ENCODE data around the gene IL3RA. TPM values are rescaled to one million over a fixed set of nuclear protein-coding genes. Genes with fewer than 3 reads are reported as not detected.
A peak's percentile ranks its signal among the peaks of the same experiment; 100 is the strongest.

IL3RA gene
- total RNA-seq, 1 experiment from 2014 or later, result not detected

GRCh38 chrX:1368385-1368698 lies 31.8 kb downstream of the IL3RA start:
- H3K36me3 Mint-ChIP-seq (ENCODE audit: insufficient read depth, unreplicated experiment), result peaks cover 6% of the 10 kb centered on the region
- DNase-seq, result no peak
- TF ChIP-seq CTCF (IDR thresholded peaks at IDR 0.05; ENCODE audit: insufficient read depth in 1 of 2, low read depth in 1 of 2, low read length in 1 of 2, severe bottlenecking in 1 of 2, unreplicated experiment in 1 of 2), result no peak
- H3K4me3 Mint-ChIP-seq (ENCODE audit: unreplicated experiment), result no peak overlapping the region
- no peak overlapping the region for H3K4me3 ChIP-seq (ENCODE audit: low read depth, low read length)
- H3K9me3 Mint-ChIP-seq (ENCODE audit: unreplicated experiment), result no peaks in the 10 kb centered on the region
- no TSS peak for BruUV-seq (replicated peaks)
- POLR2A ChIA-PET, result no interaction called here
- no peaks in the 10 kb centered on the region for H3K9me3 ChIP-seq
- H3K36me3 ChIP-seq (ENCODE audit: control insufficient read depth, insufficient read depth, low read length), result no peaks in the 10 kb centered on the region
- H3K4me1 ChIP-seq, result no peaks in the 10 kb centered on the region
- H3K27ac Mint-ChIP-seq (ENCODE audit: unreplicated experiment), result no peak overlapping the region
- intact Hi-C loops (cut with micrococcal nuclease; ENCODE audit: unreplicated experiment), result no loop called here
- no peaks in the 10 kb centered on the region for H3K4me1 Mint-ChIP-seq (ENCODE audit: low read depth, unreplicated experiment)
- CTCF ChIA-PET, result no interaction called here
- H3K27me3 Mint-ChIP-seq (ENCODE audit: insufficient read depth, unreplicated experiment), result no peaks in the 10 kb centered on the region
- H3K27me3 ChIP-seq (replicated peaks; ENCODE audit: control insufficient read depth, insufficient read depth, low read length), result no peaks in the 10 kb centered on the region

- POLR2A ChIA-PET, result no interaction called here
- Mint-ChIP-seq H3K27me3 (ENCODE audit: insufficient read depth, unreplicated experiment) (no peaks in the 10 kb centered on the region), H3K9me3 (ENCODE audit: unreplicated experiment) (no peaks in the 10 kb centered on the region), H3K36me3 (ENCODE audit: insufficient read depth, unreplicated experiment) (peaks cover 56% of the 10 kb centered on the region), H3K4me1 (ENCODE audit: low read depth, unreplicated experiment) (no peaks in the 10 kb centered on the region), H3K4me3 (ENCODE audit: unreplicated experiment) (no peak overlapping the region), H3K27ac (ENCODE audit: unreplicated experiment) (peak overlapping the region; percentile 33)
- intact Hi-C loops (cut with micrococcal nuclease; ENCODE audit: unreplicated experiment), result no loop called here
- no peak overlapping the region for H3K4me3 ChIP-seq (ENCODE audit: low read depth, low read length)
- H3K36me3 ChIP-seq (ENCODE audit: control insufficient read depth, insufficient read depth, low read length), result no peaks in the 10 kb centered on the region
- no peaks in the 10 kb centered on the region for H3K4me1 ChIP-seq
- TF ChIP-seq CTCF (IDR thresholded peaks at IDR 0.05; ENCODE audit: insufficient read depth in 1 of 2, low read depth in 1 of 2, low read length in 1 of 2, severe bottlenecking in 1 of 2, unreplicated experiment in 1 of 2), result no peak
- BruUV-seq (replicated peaks), result no TSS peak
- H3K27me3 ChIP-seq (replicated peaks; ENCODE audit: control insufficient read depth, insufficient read depth, low read length), result no peaks in the 10 kb centered on the region
- H3K9me3 ChIP-seq, result no peaks in the 10 kb centered on the region
- CTCF ChIA-PET, result no interaction called here
- DNase-seq, result peak in 1 of 2 experiments; percentile 36
Measured at GRCh38 chrX:1378306-1378759, 41.7 kb downstream of the IL3RA start.

- DNase-seq, result peak in 1 of 2 experiments; percentile 53
- H3K4me1 ChIP-seq, result no peaks in the 10 kb centered on the region
Measured at GRCh38 chrX:1380672-1381233, 44.2 kb downstream of the IL3RA start.

More at GRCh38 chrX:1380672-1381233, 44.2 kb downstream of the IL3RA start:
- Mint-ChIP-seq H3K9me3 (ENCODE audit: unreplicated experiment) (no peaks in the 10 kb centered on the region), H3K36me3 (ENCODE audit: insufficient read depth, unreplicated experiment) (peaks cover 79% of the 10 kb centered on the region), H3K27ac (ENCODE audit: unreplicated experiment) (peak overlapping the region; percentile 83), H3K4me3 (ENCODE audit: unreplicated experiment) (peak overlapping the region; percentile 11), H3K4me1 (ENCODE audit: low read depth, unreplicated experiment) (no peaks in the 10 kb centered on the region), H3K27me3 (ENCODE audit: insufficient read depth, unreplicated experiment) (no peaks in the 10 kb centered on the region)
- H3K9me3 ChIP-seq, result no peaks in the 10 kb centered on the region
- ChIA-PET POLR2A (no interaction called here), CTCF (no interaction called here)
- 0 out of 2 replicates have a peak, but pooled peaks cover 3% of the 10 kb centered on the region for H3K36me3 ChIP-seq (ENCODE audit: control insufficient read depth, insufficient read depth, low read length)
- BruUV-seq (replicated peaks), result no TSS peak
- no peak for TF ChIP-seq CTCF (IDR thresholded peaks at IDR 0.05; ENCODE audit: insufficient read depth in 1 of 2, low read depth in 1 of 2, low read length in 1 of 2, severe bottlenecking in 1 of 2, unreplicated experiment in 1 of 2)
- H3K4me3 ChIP-seq (ENCODE audit: low read depth, low read length), result no peak overlapping the region
- intact Hi-C loops (cut with micrococcal nuclease; ENCODE audit: unreplicated experiment), result no loop called here
- H3K27me3 ChIP-seq (replicated peaks; ENCODE audit: control insufficient read depth, insufficient read depth, low read length), result no peaks in the 10 kb centered on the region

Data from Caco-2 (cell line).